Measurements from ENCODE around the gene TRPM7. TPM values are rescaled to one million over a fixed set of nuclear protein-coding genes. Genes with fewer than 3 reads are reported as not detected.

The TRPM7 gene
- total RNA-seq, 1 donor from 2014 or later: 34.8 TPM

DNA sequence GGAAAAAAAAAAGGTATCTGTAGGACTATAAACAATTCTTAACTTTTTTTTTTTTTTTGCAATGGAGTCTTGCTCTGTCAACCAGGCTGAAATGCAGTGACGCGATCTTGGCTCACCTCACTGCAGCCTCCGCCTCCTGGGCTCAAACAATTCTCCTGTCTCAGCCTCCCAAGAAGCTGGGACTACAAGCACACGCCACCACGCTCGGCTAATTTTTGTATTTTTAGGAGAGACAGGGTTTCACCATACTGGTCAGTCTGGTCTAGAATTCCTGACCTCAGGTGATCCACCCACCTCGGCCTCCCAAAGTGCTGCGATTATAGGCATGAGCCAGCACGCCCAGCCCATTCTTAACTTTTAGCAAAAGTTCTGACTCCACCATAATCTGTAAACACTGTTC is 50.5 kb downstream of the TRPM7 start:
- TF ChIP-seq, protein P1, sequence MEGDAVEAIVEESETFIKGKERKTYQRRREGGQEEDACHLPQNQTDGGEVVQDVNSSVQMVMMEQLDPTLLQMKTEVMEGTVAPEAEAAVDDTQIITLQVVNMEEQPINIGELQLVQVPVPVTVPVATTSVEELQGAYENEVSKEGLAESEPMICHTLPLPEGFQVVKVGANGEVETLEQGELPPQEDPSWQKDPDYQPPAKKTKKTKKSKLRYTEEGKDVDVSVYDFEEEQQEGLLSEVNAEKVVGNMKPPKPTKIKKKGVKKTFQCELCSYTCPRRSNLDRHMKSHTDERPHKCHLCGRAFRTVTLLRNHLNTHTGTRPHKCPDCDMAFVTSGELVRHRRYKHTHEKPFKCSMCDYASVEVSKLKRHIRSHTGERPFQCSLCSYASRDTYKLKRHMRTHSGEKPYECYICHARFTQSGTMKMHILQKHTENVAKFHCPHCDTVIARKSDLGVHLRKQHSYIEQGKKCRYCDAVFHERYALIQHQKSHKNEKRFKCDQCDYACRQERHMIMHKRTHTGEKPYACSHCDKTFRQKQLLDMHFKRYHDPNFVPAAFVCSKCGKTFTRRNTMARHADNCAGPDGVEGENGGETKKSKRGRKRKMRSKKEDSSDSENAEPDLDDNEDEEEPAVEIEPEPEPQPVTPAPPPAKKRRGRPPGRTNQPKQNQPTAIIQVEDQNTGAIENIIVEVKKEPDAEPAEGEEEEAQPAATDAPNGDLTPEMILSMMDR (conservative IDR thresholded peaks at IDR 0.05): no peak
- no peak overlapping the region for H3K27ac Mint-ChIP-seq (ENCODE audit: unreplicated experiment)
- H3K4me3 Mint-ChIP-seq: no peak overlapping the region
- no peaks in the 10 kb centered on the region for H3K27me3 Mint-ChIP-seq (ENCODE audit: low read depth)
- no peaks in the 10 kb centered on the region for H3K9me3 Mint-ChIP-seq
- DNase-seq (ENCODE audit: low read depth, low spot score): no peak
- H3K36me3 Mint-ChIP-seq (ENCODE audit: low read depth): peaks cover 7% of the 10 kb centered on the region
- H3K4me1 Mint-ChIP-seq: no peaks in the 10 kb centered on the region

DNA sequence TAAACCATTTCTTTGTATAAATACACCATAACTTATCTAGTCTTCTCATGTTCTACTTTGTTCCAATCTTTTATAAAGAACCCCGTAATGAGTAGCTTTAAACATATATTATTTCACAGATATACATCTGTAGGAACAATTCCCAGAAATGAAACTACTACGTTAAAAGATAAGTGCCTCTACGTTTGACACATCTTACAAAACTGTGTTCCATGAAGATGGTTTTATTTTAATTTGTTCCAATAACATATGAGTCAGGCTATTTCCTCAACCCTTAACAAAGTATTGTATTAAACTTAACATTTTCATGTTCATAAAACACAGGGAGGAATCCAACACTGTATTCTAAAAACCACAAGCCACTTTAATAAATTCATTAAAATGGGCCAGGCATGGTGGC is 52.9 kb downstream of the TRPM7 start:
- H3K27ac Mint-ChIP-seq (ENCODE audit: unreplicated experiment): no peak overlapping the region

DNA sequence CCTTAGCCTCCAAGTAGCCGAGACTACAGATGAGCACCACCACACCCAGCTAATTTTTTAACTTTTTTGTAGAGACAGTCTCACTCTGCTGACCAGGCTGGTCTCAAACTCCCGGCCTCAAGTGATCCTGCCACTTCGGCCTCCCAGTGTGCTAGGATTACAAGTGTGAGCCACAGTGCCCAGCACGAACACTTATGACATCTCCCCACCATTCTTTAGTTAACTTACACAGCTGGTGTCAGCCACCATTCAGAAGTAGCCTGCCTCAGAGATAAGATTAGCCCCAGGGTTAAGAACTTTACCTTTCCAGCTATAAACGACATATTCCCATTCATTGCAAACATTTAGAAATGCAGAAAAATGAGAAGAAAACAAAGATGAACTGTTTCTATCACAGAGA is 58.2 kb downstream of the TRPM7 start:
- no peak overlapping the region for H3K27ac Mint-ChIP-seq (ENCODE audit: unreplicated experiment)
- H3K4me3 Mint-ChIP-seq: no peak overlapping the region
- H3K27me3 Mint-ChIP-seq (ENCODE audit: low read depth): no peaks in the 10 kb centered on the region
- H3K4me1 Mint-ChIP-seq: no peaks in the 10 kb centered on the region
- no peak for DNase-seq (ENCODE audit: low read depth, low spot score)
- no peaks in the 10 kb centered on the region for H3K36me3 Mint-ChIP-seq (ENCODE audit: low read depth)
- TF ChIP-seq, protein P1 (conservative IDR thresholded peaks at IDR 0.05): no peak
- no peaks in the 10 kb centered on the region for H3K9me3 Mint-ChIP-seq

More for the DNA sequence above, 52.9 kb downstream of the TRPM7 start:
- no peaks in the 10 kb centered on the region for H3K9me3 Mint-ChIP-seq
- H3K36me3 Mint-ChIP-seq (ENCODE audit: low read depth): peaks cover 4% of the 10 kb centered on the region
- no peak for DNase-seq (ENCODE audit: low read depth, low spot score)
- TF ChIP-seq, protein P1 (conservative IDR thresholded peaks at IDR 0.05): no peak
- no peaks in the 10 kb centered on the region for H3K27me3 Mint-ChIP-seq (ENCODE audit: low read depth)
- no peaks in the 10 kb centered on the region for H3K4me1 Mint-ChIP-seq
- H3K4me3 Mint-ChIP-seq: no peak overlapping the region

GRCh38 chr15:50627351-50628055 is 59.1 kb downstream of the TRPM7 start:
- no peak for DNase-seq (ENCODE audit: low read depth, low spot score)
- Mint-ChIP-seq H3K27me3 (ENCODE audit: low read depth) (no peaks in the 10 kb centered on the region), H3K4me3 (no peak overlapping the region), H3K36me3 (ENCODE audit: low read depth) (peaks cover under 1% of the 10 kb centered on the region), H3K9me3 (no peaks in the 10 kb centered on the region), H3K4me1 (no peaks in the 10 kb centered on the region), H3K27ac (ENCODE audit: unreplicated experiment) (no peak overlapping the region)
- TF ChIP-seq, protein P1 (conservative IDR thresholded peaks at IDR 0.05): no peak

GRCh38 chr15:50624616-50625168 is 61.9 kb downstream of the TRPM7 start:
- H3K27ac Mint-ChIP-seq (ENCODE audit: unreplicated experiment): no peak overlapping the region
- no peaks in the 10 kb centered on the region for H3K27me3 Mint-ChIP-seq (ENCODE audit: low read depth)
- no peak for DNase-seq (ENCODE audit: low read depth, low spot score)
- no peaks in the 10 kb centered on the region for H3K4me1 Mint-ChIP-seq
- H3K36me3 Mint-ChIP-seq (ENCODE audit: low read depth): peaks cover 6% of the 10 kb centered on the region
- H3K4me3 Mint-ChIP-seq: no peak overlapping the region
- TF ChIP-seq, protein P1 (conservative IDR thresholded peaks at IDR 0.05): no peak
- no peaks in the 10 kb centered on the region for H3K9me3 Mint-ChIP-seq
